IPS-15b (cell line): Measurements from ENCODE around the gene S100A16.
"Not testable (repeated sequence)": the region's sequence is repeated elsewhere in the genome, so short reads cannot be mapped to it uniquely, and the experiment has no call there.

ENCODE experiments used
- H3K27me3 ChIP-seq: one replicate; pipeline ENCODE4 v1.6.1; 2013; ENCODE audit warnings: low read length; ENCODE audit not compliant: control insufficient read depth, insufficient read depth
- H3K36me3 ChIP-seq: one replicate; pipeline ENCODE4 v1.6.1; 2013; ENCODE audit warnings: low read length; ENCODE audit not compliant: control insufficient read depth, insufficient read depth
- H3K4me1 ChIP-seq: one replicate; pipeline ENCODE4 v1.6.1; 2013; ENCODE audit warnings: mild to moderate bottlenecking, low read length; ENCODE audit not compliant: control insufficient read depth, insufficient read depth
- H3K4me3 ChIP-seq: one replicate; pipeline ENCODE4 v1.5.1; 2013; ENCODE audit warnings: low read depth, low read length
- H3K9ac ChIP-seq: one replicate; pipeline ENCODE4 v1.6.1; 2013; ENCODE audit warnings: low read depth, mild to moderate bottlenecking, low read length
- H3K9me3 ChIP-seq: one replicate; pipeline ENCODE4 v1.6.1; 2013; ENCODE audit warnings: mild to moderate bottlenecking, low read length; ENCODE audit not compliant: control insufficient read depth, insufficient read depth

The S100A16 gene

DNA sequence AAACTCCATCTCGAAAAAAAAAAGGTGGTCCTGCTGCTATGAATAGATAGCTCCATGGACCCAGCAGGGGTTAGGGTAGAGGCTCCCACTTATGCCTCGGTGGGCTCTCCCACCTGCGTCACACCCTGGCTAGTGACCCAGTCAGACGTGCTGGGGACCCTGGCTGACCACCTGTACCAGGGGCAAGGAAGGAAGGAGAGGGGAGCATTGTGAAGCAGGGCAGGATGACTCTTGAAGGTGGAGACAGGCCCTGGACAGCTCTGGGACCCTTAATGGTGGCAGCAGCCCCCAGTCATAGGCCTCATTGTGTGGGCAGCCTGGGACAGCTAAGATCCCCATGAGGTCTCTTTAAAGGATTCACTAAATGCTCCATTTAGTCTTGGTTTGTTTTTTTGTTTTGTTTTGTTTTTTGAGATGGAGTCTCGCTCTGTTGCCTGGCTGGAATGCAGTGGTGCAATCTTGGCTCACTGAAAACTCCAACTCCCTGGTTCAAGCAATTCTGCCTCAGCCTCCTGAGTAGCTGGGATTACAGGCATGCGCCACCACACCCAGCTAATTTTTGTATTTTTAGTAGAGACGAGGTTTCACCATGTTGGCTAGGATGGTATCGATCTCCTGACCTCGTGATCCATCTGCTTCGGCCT, 35.2 kb upstream of the S100A16 start:
- no peaks in the 10 kb centered on the region for H3K9me3 ChIP-seq
- no peaks in the 10 kb centered on the region for H3K27me3 ChIP-seq
- H3K4me1 ChIP-seq = peaks cover 3% of the 10 kb centered on the region
- no peak overlapping the region for H3K4me3 ChIP-seq
- H3K9ac ChIP-seq = no peak overlapping the region
- peaks cover 23% of the 10 kb centered on the region for H3K36me3 ChIP-seq

DNA sequence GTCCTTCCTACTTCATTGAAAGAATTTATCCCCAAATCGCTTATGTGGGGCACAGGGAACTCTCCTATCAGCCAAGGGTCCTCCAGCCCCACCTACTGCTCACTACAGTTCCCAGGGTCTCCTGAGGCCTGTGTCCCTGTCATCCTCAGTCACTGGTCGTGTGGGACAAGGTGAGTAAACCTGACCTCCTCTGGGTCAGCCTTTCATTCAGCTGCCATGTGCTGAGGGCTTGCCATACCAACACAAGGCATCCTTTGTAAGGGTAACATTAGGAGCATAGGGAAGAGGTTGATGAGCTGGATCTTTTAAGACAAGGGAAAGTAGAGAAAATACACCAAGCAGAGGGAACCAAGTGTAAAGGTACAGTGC, 34.4 kb upstream of the S100A16 start:
- H3K36me3 ChIP-seq = peaks cover 31% of the 10 kb centered on the region
- no peaks in the 10 kb centered on the region for H3K27me3 ChIP-seq
- peaks cover 3% of the 10 kb centered on the region for H3K4me1 ChIP-seq
- no peaks in the 10 kb centered on the region for H3K9me3 ChIP-seq
- H3K9ac ChIP-seq = no peak overlapping the region
- H3K4me3 ChIP-seq = no peak overlapping the region

DNA sequence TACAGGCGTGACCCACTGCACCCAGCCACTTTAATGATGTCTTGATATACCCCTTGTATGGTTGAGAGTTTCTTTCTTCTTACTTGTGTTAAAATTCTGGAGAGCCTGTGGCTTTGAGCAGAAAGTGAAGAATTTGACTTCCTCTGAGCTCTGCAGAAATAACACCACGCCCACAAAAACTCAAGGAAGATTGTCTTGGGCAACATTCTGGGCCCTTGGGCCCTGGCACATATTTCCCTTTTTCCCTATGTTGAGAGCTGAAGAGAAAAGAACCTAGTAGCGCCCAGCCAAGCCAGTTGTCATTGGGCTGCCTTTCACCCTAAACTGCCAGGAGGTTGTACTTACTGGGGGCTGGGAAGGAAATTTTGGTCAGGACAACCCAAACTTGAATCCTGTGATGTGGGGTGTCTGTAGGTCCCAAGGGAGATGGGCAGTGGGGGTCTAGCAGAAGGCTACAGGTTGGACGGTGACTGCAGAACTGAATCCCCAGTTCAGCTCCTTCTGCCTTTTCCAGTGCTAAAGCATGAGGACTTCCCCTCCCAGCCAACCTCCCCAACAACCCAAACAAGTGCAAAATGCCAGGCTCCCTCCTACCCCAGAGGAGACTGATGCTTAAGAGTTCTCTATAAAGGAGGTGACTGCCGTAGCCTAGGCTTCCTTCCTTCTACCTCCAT, 33.9 kb upstream of the S100A16 start:
- H3K9me3 ChIP-seq = no peaks in the 10 kb centered on the region
- H3K4me3 ChIP-seq = no peak overlapping the region
- H3K27me3 ChIP-seq = no peaks in the 10 kb centered on the region
- H3K36me3 ChIP-seq = peaks cover 36% of the 10 kb centered on the region
- no peak overlapping the region for H3K9ac ChIP-seq
- peaks cover 3% of the 10 kb centered on the region for H3K4me1 ChIP-seq

DNA sequence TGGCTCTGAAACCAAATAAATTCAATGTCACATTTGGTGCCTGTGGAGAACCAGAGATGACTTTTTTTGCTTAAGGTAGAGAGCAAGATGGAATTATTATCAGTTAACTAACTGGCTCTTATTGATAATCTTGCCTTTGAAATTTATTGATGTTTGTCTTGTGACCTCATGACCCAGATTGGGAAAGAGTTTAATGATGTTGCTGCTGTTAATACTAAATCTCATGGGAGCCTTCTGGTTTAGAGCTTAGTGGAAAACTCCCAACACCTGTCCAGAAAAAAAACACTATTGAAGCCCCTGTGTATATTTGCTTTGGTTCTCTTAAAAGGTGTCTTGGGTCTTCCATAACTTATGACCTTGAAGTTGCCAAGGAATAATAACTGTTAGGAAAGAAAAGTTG, 30.9 kb upstream of the S100A16 start:
- Histone ChIP-seq H3K4me1 (peaks cover 3% of the 10 kb centered on the region), H3K27me3 (no peaks in the 10 kb centered on the region), H3K9me3 (no peaks in the 10 kb centered on the region), H3K4me3 (no peak overlapping the region), H3K9ac (no peak overlapping the region), H3K36me3 (peaks cover 60% of the 10 kb centered on the region)

DNA sequence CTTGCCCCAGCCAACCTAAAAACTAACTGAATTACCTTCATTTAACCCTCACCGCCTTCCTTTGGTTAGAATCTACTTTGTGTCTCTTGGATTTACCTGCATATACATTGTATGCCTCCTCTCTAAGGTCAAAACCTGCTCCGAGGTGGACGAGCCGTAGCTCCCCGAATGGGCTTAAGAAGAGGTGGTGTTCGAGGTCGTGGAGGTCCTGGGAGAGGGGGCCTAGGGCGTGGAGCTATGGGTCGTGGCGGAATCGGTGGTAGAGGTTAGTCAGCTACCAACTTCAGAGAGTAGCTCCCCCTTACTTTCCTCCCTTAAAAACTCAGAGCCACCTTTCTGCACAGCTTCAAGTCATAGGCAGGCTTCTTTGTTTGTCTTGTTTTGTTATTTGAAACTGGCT, 30.2 kb upstream of the S100A16 start:
- peaks cover 3% of the 10 kb centered on the region for H3K4me1 ChIP-seq
- H3K36me3 ChIP-seq = peaks cover 65% of the 10 kb centered on the region
- no peak overlapping the region for H3K4me3 ChIP-seq
- H3K9me3 ChIP-seq = no peaks in the 10 kb centered on the region
- no peak overlapping the region for H3K9ac ChIP-seq
- H3K27me3 ChIP-seq = no peaks in the 10 kb centered on the region

DNA sequence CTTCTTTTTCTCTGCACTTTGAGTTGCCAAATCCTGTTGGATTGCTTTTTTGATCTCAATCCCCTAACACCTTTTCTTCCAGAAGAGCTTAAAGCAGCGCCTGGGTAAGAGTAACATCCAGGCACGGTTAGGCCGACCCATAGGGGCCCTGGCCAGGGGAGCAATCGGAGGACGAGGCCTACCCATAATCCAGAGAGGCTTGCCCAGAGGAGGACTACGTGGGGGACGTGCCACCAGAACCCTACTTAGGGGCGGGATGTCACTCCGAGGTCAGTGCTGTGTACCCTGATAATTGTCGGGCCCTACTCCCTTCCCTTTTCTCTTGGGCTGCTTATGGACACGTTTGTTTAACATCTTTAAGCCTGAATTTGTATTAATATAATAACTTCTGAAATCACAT, 29.2 kb upstream of the S100A16 start:
- peaks cover 71% of the 10 kb centered on the region for H3K36me3 ChIP-seq
- H3K4me1 ChIP-seq = peaks cover 3% of the 10 kb centered on the region
- H3K4me3 ChIP-seq = no peak overlapping the region
- no peaks in the 10 kb centered on the region for H3K9me3 ChIP-seq
- no peak overlapping the region for H3K9ac ChIP-seq
- H3K27me3 ChIP-seq = no peaks in the 10 kb centered on the region

DNA sequence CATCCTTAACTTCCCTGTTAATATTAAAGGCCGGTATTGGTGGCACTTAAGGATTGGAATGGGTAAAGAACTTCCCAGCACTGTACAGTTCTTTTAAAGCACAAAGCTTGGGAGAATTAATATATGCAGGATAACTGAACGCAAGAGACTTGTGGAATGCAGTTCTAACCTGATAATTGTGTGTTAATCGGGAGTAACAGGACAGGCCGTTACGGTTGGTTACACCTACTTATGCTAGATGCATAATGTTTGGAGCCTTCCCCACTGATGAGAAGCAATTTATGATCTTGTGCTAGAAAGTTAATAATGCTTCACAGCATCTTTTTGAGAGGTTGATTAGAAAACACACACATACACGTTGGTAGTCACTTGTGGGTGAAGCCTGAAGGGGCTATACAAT, 27.9 kb upstream of the S100A16 start:
- Histone ChIP-seq H3K27me3 (no peaks in the 10 kb centered on the region), H3K9ac (no peak overlapping the region), H3K4me1 (no peaks in the 10 kb centered on the region)

DNA sequence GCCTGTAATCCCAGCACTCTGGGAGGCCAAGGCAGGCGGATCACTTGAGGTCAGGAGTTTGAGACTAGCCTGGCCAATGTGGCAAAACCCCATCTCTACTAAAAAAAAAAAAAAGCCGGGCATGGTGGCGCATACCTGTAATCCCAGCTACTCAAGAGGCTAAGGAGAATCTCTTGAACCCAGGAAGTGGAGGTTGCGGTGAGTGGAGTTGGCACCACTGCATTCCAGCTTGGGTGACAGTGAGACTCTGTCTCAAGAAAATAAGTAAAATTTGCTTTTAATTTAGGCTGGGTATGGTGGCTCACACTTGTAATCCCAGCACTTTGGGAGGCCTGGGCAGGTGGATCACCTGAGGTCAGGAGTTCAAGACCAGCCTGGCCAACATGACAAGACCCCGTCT, 27.3 kb upstream of the S100A16 start:
- not testable (repeated sequence) for H3K4me3 ChIP-seq

More for the DNA sequence above, 27.9 kb upstream of the S100A16 start:
- Histone ChIP-seq H3K9me3 (no peaks in the 10 kb centered on the region), H3K4me3 (no peak overlapping the region), H3K36me3 (peaks cover 76% of the 10 kb centered on the region)

DNA sequence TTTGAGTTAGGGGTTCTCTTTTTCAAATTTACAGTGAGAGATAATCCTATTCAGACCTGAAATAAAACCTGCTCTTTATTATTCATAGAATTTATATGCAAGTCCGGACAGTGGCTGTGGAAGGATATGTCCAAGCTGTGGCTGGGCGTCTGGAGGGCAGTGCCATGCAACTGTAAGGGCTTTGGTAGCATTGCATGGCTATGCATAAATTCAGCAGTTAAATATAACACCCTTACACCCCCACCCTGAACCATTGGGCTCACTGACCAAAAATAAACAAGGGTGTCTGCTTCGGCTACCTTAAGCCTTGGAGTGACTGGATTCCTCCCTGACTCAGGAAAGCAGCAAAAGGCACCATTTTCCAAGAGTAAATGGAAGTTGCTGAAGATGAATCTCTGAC, 26.3 kb upstream of the S100A16 start:
- no peaks in the 10 kb centered on the region for H3K4me1 ChIP-seq
- H3K9me3 ChIP-seq = no peaks in the 10 kb centered on the region
- H3K36me3 ChIP-seq = peaks cover 67% of the 10 kb centered on the region
- no peaks in the 10 kb centered on the region for H3K27me3 ChIP-seq
- no peak overlapping the region for H3K9ac ChIP-seq
- no peak overlapping the region for H3K4me3 ChIP-seq

More for the DNA sequence above, 27.3 kb upstream of the S100A16 start:
- not testable (repeated sequence) for H3K9ac ChIP-seq, H3K9me3 ChIP-seq, H3K27me3 ChIP-seq, H3K4me1 ChIP-seq
- H3K36me3 ChIP-seq = peaks cover 70% of the 10 kb centered on the region

DNA sequence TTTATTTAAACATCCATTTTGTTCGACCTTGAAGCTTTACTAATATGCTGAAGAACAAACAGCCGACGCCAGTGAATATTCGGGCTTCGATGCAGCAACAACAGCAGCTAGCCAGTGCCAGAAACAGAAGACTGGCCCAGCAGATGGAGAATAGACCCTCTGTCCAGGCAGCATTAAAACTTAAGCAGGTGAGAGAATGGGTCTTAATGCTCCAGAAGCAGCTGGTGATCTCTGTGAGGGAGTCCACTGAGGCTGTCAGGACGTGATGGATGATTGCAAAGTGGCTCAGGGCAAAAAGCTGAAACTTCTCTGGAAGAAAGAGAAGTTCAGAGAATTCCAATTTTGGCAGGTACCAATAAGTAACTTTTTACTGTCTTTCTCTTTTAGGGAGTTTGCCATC, 25.3 kb upstream of the S100A16 start:
- no peaks in the 10 kb centered on the region for H3K27me3 ChIP-seq
- no peaks in the 10 kb centered on the region for H3K4me1 ChIP-seq
- H3K4me3 ChIP-seq = no peak overlapping the region
- H3K9ac ChIP-seq = no peak overlapping the region
- H3K36me3 ChIP-seq = peaks cover 58% of the 10 kb centered on the region
- H3K9me3 ChIP-seq = no peaks in the 10 kb centered on the region

DNA sequence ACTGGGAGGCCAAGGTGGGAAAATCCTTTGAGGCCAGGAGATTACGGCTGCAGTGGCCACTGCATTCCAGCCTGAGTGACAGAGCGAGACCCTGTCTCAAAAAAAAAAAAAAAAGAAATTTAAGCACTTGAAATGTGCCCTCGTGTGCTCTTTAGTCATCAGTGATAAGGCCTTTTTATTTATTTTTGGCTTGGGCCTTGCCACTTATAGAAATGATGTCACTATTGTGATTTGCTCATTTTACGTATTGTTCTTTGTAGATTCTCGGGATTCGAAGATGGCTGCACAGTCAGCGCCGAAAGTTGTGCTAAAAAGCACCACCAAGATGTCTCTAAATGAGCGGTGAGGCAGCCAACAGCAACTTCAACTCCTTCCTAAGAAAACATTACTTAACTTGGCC, 23.4 kb upstream of the S100A16 start:
- H3K27me3 ChIP-seq = no peaks in the 10 kb centered on the region
- no peaks in the 10 kb centered on the region for H3K4me1 ChIP-seq
- no peaks in the 10 kb centered on the region for H3K9me3 ChIP-seq
- no peak overlapping the region for H3K9ac ChIP-seq
- no peak overlapping the region for H3K4me3 ChIP-seq
- peaks cover 40% of the 10 kb centered on the region for H3K36me3 ChIP-seq

DNA sequence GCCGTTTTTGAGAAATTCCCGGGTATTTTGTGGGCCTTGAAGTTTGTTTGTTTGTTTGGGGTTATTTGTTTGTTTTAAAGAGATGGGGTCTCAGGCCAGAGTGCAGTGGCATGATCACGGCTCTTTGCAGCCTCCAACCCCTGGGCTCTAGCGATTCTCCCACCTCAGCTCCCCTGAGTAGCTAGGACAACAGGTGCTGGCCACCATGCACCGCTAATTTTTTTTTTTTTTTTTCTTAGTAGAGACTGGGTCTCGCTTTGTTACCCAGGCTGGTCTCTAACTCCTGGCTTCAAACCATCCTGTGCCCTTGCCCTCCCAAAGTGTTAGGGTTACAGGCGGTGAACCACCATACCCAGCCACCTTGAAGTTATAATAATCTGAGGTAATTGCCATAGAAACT, 22.9 kb upstream of the S100A16 start:
- Histone ChIP-seq H3K27me3 (no peaks in the 10 kb centered on the region), H3K36me3 (peaks cover 37% of the 10 kb centered on the region), H3K9me3 (no peaks in the 10 kb centered on the region), H3K9ac (no peak overlapping the region), H3K4me3 (no peak overlapping the region), H3K4me1 (no peaks in the 10 kb centered on the region)
